IPS DF 6.9 (cell line): ENCODE measurements around the gene ZDHHC17.

Experiments
- DNase-seq: peaks from one replicate; pipeline ENCODE4 v3.0.0-alpha.2; 2013; ENCODE audit warnings: low read depth, low spot score
- H3K27ac ChIP-seq: one replicate; pipeline ENCODE4 v1.5.1; 2013; ENCODE audit warnings: low read length, control low read depth
- H3K27me3 ChIP-seq: 2 replicates; pipeline ENCODE4 v1.6.1; 2013; ENCODE audit warnings: mild to moderate bottlenecking, low read length; ENCODE audit not compliant: control insufficient read depth, insufficient read depth
- H3K36me3 ChIP-seq: 2 replicates; pipeline ENCODE4 v1.6.1; 2013; ENCODE audit warnings: low read length; ENCODE audit not compliant: control insufficient read depth, insufficient read depth
- H3K4me1 ChIP-seq: 2 replicates; pipeline ENCODE4 v1.6.1; 2013; ENCODE audit warnings: low read length; ENCODE audit not compliant: control insufficient read depth, insufficient read depth
- H3K4me3 ChIP-seq: 2 replicates; pipeline ENCODE4 v1.5.1; 2013; ENCODE audit warnings: mild to moderate bottlenecking, low read length
- H3K9me3 ChIP-seq: 2 replicates; pipeline ENCODE4 v1.6.1; 2013; ENCODE audit warnings: low read length, inconsistent platforms; ENCODE audit not compliant: control insufficient read depth, insufficient read depth
- WGBS: extraction: QIAGEN DNeasy Blood & Tissue Kit; methylation state at CpG from one replicate; pipeline ENCODE4 v1.1.7; 2013; ENCODE audit warnings: mixed read lengths, missing lambda C conversion rate; ENCODE audit not compliant: insufficient read length, insufficient coverage; 5-methylcytosine and 5-hydroxymethylcytosine counted together

ZDHHC17 gene

GRCh38 chr12:76813265-76813664 is 49.4 kb downstream of the ZDHHC17 start:
- Histone ChIP-seq H3K27me3 (no peaks in the 10 kb centered on the region), H3K36me3 (no peaks in the 10 kb centered on the region), H3K9me3 (no peaks in the 10 kb centered on the region), H3K4me1 (no peaks in the 10 kb centered on the region), H3K27ac (no peak overlapping the region), H3K4me3 (no peak overlapping the region)
- no peak for DNase-seq

- Histone ChIP-seq H3K27me3 (no peaks in the 10 kb centered on the region), H3K4me3 (no peak overlapping the region), H3K27ac (no peak overlapping the region), H3K4me1 (no peaks in the 10 kb centered on the region), H3K9me3 (no peaks in the 10 kb centered on the region), H3K36me3 (no peaks in the 10 kb centered on the region)
- WGBS: 100% methylated on average over 2 of the region's 4 CpGs
- DNase-seq: no peak
Measured at GRCh38 chr12:76813972-76814371, 50.1 kb downstream of the ZDHHC17 start.

DNA sequence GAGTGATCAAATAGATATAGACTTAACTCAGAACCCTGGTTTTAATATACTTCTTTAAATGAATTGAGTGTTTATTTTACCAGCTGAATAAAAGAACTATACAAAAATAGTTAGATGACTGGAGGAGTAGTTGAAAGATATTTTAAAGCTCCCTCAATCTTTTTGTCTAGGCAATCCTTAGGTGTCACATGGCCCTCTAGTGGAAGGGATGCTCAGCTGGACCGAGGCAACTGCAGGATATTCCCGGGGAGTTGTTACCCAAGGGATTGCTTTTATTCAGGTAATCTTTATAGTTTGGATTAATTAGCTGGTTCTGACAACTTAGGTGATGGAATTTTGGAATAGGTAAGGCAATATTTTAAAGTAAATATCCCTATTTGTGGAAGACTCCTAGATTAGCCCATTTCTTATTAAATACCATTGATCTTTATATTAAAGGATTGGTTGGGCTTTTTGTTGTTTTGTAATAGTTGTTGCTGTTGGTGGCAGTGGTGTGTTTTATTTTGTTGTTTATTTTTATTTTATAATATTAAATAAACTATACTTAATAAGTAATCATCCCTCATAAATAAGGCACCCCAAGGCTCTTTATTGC is 57.1 kb downstream of the ZDHHC17 start:
- H3K4me1 ChIP-seq: no peaks in the 10 kb centered on the region
- H3K27ac ChIP-seq: no peak overlapping the region
- H3K9me3 ChIP-seq: no peaks in the 10 kb centered on the region
- no peaks in the 10 kb centered on the region for H3K36me3 ChIP-seq
- DNase-seq: peak; percentile 11
- H3K27me3 ChIP-seq: no peaks in the 10 kb centered on the region
- no peak overlapping the region for H3K4me3 ChIP-seq
- WGBS: no CpG with 5 or more reads among the region's 2 CpGs

DNA sequence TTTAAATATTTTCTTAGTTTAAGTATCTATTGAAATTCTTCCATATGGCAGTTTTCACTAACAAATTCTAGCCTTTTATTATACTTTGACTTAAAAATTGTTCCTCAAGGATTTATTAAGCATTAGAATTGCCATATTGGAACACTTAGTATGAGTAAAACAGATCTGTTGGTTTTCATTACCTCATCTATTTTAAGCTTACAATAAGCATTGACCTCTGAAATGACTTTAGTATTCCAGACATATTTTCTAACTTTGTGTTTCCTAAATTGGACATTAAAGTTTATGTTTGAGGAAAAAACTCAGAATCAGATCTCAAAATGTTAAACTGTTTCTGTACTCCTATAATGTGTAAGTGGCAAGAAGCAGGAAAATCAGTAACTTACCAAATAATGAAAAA is 66.5 kb downstream of the ZDHHC17 start:
- Histone ChIP-seq H3K4me1 (no peaks in the 10 kb centered on the region), H3K36me3 (no peaks in the 10 kb centered on the region), H3K9me3 (no peaks in the 10 kb centered on the region), H3K27ac (no peak overlapping the region), H3K4me3 (no peak overlapping the region), H3K27me3 (no peaks in the 10 kb centered on the region)
- DNase-seq: no peak

- DNase-seq: no peak
- no CpG with 5 or more reads among the region's 3 CpGs for WGBS
- Histone ChIP-seq H3K9me3 (no peaks in the 10 kb centered on the region), H3K4me1 (no peaks in the 10 kb centered on the region), H3K27me3 (no peaks in the 10 kb centered on the region), H3K4me3 (no peak overlapping the region), H3K27ac (no peak overlapping the region), H3K36me3 (no peaks in the 10 kb centered on the region)
Measured at GRCh38 chr12:76836633-76837032, 72.7 kb downstream of the ZDHHC17 start.

GRCh38 chr12:76847260-76847659 is 83.3 kb downstream of the ZDHHC17 start:
- Histone ChIP-seq H3K9me3 (no peaks in the 10 kb centered on the region), H3K27ac (no peak overlapping the region), H3K36me3 (no peaks in the 10 kb centered on the region), H3K4me1 (no peaks in the 10 kb centered on the region), H3K27me3 (no peaks in the 10 kb centered on the region), H3K4me3 (no peak overlapping the region)
- DNase-seq: no peak
- no CpG with 5 or more reads among the region's 2 CpGs for WGBS

- no peaks in the 10 kb centered on the region for H3K27me3 ChIP-seq
- DNase-seq: no peak
- H3K4me1 ChIP-seq: no peaks in the 10 kb centered on the region
- H3K4me3 ChIP-seq: no peak overlapping the region
- no CpG with 5 or more reads among the region's 2 CpGs for WGBS
- no peak overlapping the region for H3K27ac ChIP-seq
- H3K9me3 ChIP-seq: no peaks in the 10 kb centered on the region
- no peaks in the 10 kb centered on the region for H3K36me3 ChIP-seq
Measured at GRCh38 chr12:76848132-76848531, 84.2 kb downstream of the ZDHHC17 start.

DNA sequence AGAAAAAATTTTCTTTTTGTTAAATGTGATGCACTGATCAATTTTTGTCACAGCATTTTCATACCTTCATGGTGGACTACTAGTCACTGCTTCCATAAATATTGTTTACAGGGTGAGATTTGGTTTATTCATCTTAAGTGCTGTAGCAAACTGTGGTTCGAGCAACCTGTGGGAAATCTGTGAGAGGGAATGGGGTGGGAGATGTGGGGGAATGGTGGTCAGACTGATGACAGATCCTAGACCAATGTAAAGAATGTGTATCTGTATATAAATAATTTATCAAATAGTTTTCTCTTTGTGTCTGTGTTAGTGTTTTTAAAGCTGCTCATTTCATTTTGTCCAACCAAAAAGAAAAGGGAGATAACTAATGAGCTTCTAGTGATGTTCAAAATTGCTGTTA is 88.2 kb downstream of the ZDHHC17 start:
- no peak overlapping the region for H3K27ac ChIP-seq
- H3K9me3 ChIP-seq: no peaks in the 10 kb centered on the region
- no CpG with 5 or more reads among the region's 1 CpG for WGBS
- no peak overlapping the region for H3K4me3 ChIP-seq
- peaks cover 3% of the 10 kb centered on the region; the same call in 1 of the 2 replicates for H3K36me3 ChIP-seq
- H3K27me3 ChIP-seq: no peaks in the 10 kb centered on the region
- no peaks in the 10 kb centered on the region for H3K4me1 ChIP-seq
- DNase-seq: no peak

GRCh38 chr12:76855271-76855670 is 91.4 kb downstream of the ZDHHC17 start:
- H3K27ac ChIP-seq: no peak overlapping the region
- no peaks in the 10 kb centered on the region for H3K4me1 ChIP-seq
- DNase-seq: no peak
- no peak overlapping the region for H3K4me3 ChIP-seq
- H3K9me3 ChIP-seq: no peaks in the 10 kb centered on the region
- WGBS: no CpG with 5 or more reads among the region's 4 CpGs
- H3K27me3 ChIP-seq: no peaks in the 10 kb centered on the region
- H3K36me3 ChIP-seq: peaks cover 5% of the 10 kb centered on the region; the same call in 1 of the 2 replicates

DNA sequence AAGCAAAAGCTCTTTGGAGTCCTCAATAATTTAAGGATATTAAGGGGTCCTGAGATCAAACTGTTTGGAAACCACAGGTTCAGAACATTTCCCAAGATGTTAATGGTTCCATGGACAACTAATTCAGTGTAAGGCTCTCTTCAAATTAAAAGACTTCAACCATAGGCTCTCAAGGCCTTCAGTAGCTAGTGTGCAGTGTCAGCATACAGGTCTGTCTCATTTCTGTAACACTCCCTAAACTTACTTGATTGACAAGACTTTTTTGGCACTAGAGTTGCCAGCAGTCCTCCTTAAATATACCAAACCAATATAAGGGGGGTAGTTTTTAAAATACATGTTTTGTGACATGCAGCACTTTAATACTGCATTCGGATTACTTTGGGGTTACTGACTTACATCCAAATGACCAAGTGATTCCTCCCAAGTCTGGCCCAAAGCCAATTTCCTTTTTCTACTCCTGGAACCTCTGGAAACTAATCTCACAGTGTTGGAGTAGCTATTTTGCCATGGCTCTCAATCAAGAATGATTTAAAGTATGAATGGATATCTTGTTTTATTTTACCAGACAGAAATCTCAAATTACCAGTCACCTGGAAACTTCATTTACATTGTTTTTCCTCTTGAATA is 92.2 kb downstream of the ZDHHC17 start:
- Histone ChIP-seq H3K27ac (no peak overlapping the region), H3K36me3 (peaks cover 5% of the 10 kb centered on the region; the same call in 1 of the 2 replicates), H3K4me1 (no peaks in the 10 kb centered on the region), H3K9me3 (no peaks in the 10 kb centered on the region), H3K27me3 (no peaks in the 10 kb centered on the region), H3K4me3 (no peak overlapping the region)
- no peak for DNase-seq
- no CpG with 5 or more reads among the region's 1 CpG for WGBS

DNA sequence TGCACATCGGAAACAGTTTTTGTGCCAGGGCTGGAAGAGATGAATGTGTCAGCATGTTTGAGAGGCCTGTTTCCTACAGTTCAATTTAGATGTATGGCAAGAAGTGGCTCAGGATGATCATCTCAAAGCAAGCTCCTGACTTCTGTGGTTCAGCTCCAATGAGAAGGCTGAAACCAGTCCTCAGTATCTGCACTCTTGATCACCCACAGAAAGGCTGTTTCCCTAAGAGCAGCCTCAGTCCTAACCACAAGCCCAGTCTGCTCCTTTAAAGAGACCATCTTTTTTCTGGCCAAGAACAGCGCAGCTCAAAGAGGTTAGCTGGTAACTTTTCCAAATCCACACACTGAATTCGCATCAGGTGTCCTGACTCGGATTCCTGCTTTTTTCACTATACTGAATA is 95.7 kb downstream of the ZDHHC17 start:
- Histone ChIP-seq H3K27ac (no peak overlapping the region), H3K9me3 (no peaks in the 10 kb centered on the region), H3K27me3 (no peaks in the 10 kb centered on the region), H3K36me3 (peaks cover 8% of the 10 kb centered on the region; the same call in 1 of the 2 replicates), H3K4me1 (no peaks in the 10 kb centered on the region), H3K4me3 (no peak overlapping the region)
- no CpG with 5 or more reads among the region's 4 CpGs for WGBS
- no peak for DNase-seq
